Measurements from ENCODE around the gene SERPINC1. TPM values are rescaled to one million over a fixed set of nuclear protein-coding genes. Genes with fewer than 3 reads are reported as not detected.

The SERPINC1 gene
- total and polyA plus RNA-seq, 2 of the 13 experiments (the other 11 are each of a cell fraction or from before 2014, with no cell fraction given), result 142 to 205 TPM

- in situ Hi-C loops (cut with HindIII; ENCODE audit: extremely low pct_ligation_motif_present, low pct_unique_long_range_greater_than_20kb), result no loop called here
- no peaks in the 10 kb centered on the region for H3K27me3 ChIP-seq (ENCODE audit: control insufficient read depth in 1 of 2, insufficient read depth in 2 of 2, low read length in 2 of 2)
- H3K79me2 ChIP-seq (ENCODE audit: insufficient read depth, low read length), result no peaks in the 10 kb centered on the region
- no peaks in the 10 kb centered on the region for H3K4me1 ChIP-seq (ENCODE audit: insufficient read depth, low read length)
- no peaks in the 10 kb centered on the region for H4K20me1 ChIP-seq (ENCODE audit: insufficient read depth, low read length)
- no peak for TF ChIP-seq CERS6 (CRISPR knock-in tag; IDR thresholded peaks at IDR 0.05)
- TF ChIP-seq GLI4 (CRISPR knock-in tag; IDR thresholded peaks at IDR 0.05; ENCODE audit: borderline replicate concordance), result no peak
- ChIA-PET POLR2A (interaction anchor here (2.7 kb wide), 1 partner anchor 10 kb away, joined by 7 read pairs; the partner anchor contains the start of gene ZBTB37), CTCF (ENCODE audit: low intra/inter-chr PET ratio, low total read pairs) (no interaction called here)
- no peak for DNase-seq (ENCODE audit: low spot score)
- ATAC-seq, result no peak
- no peak overlapping the region for H2AFZ ChIP-seq (ENCODE audit: low read length)
- BruUV-seq (replicated peaks), result no TSS peak
- H3K36me3 ChIP-seq (replicated peaks in 1 of 2; ENCODE audit: control insufficient read depth in 1 of 2, insufficient read depth in 2 of 2, low read length in 2 of 2), result peaks cover 0 to 20% of the 10 kb centered on the region in 2 experiments; a peak in 3 of 5 replicates
- H3K27ac ChIP-seq (ENCODE audit: extremely low read length, insufficient read depth, low read length), result no peak overlapping the region
- no peak overlapping the region for H3K4me2 ChIP-seq (ENCODE audit: low read depth, low read length)
- H3K4me3 ChIP-seq (replicated peaks in 1 of 3; ENCODE audit: insufficient read depth in 1 of 3, low read depth in 2 of 3, low read length in 3 of 3), result no peak overlapping the region
- no peaks in the 10 kb centered on the region for H3K9me3 ChIP-seq (ENCODE audit: low read length)
- intact Hi-C loops (cut with micrococcal nuclease; ENCODE audit: unreplicated experiment), result no loop called here
- no peak overlapping the region for H3K9ac ChIP-seq (ENCODE audit: insufficient read depth, low read depth, low read length)
- no peak for FAIRE-seq
Measured at GRCh38 chr1:173878251-173878650, 38.9 kb downstream of the SERPINC1 start.

GRCh38 chr1:173876732-173877131 lies 40.4 kb downstream of the SERPINC1 start:
- Histone ChIP-seq H3K79me2 (ENCODE audit: insufficient read depth, low read length) (no peaks in the 10 kb centered on the region), H3K4me2 (ENCODE audit: low read depth, low read length) (no peak overlapping the region), H3K4me3 (replicated peaks in 1 of 3; ENCODE audit: insufficient read depth in 1 of 3, low read depth in 2 of 3, low read length in 3 of 3) (no peak overlapping the region), H3K27ac (ENCODE audit: extremely low read length, insufficient read depth, low read length) (no peak overlapping the region), H3K36me3 (replicated peaks in 1 of 2; ENCODE audit: control insufficient read depth in 1 of 2, insufficient read depth in 2 of 2, low read length in 2 of 2) (peaks cover 0 to 22% of the 10 kb centered on the region in 2 experiments; a peak in 3 of 5 replicates), H2AFZ (ENCODE audit: low read length) (no peak overlapping the region), H3K9me3 (ENCODE audit: low read length) (no peaks in the 10 kb centered on the region), H3K27me3 (ENCODE audit: control insufficient read depth in 1 of 2, insufficient read depth in 2 of 2, low read length in 2 of 2) (no peaks in the 10 kb centered on the region), H3K4me1 (ENCODE audit: insufficient read depth, low read length) (no peaks in the 10 kb centered on the region), H4K20me1 (ENCODE audit: insufficient read depth, low read length) (no peaks in the 10 kb centered on the region), H3K9ac (ENCODE audit: insufficient read depth, low read depth, low read length) (no peak overlapping the region)
- ChIA-PET POLR2A (interaction anchor here (1.7 kb wide), 1 partner anchor 8 kb away, joined by 7 read pairs; the partner anchor contains the start of genes GAS5 and ZBTB37), CTCF (ENCODE audit: low intra/inter-chr PET ratio, low total read pairs) (no interaction called here)
- in situ Hi-C loops (cut with HindIII; ENCODE audit: extremely low pct_ligation_motif_present, low pct_unique_long_range_greater_than_20kb), result no loop called here
- FAIRE-seq (no peak), DNase-seq (ENCODE audit: low spot score) (no peak), ATAC-seq (no peak)
- no TSS peak for BruUV-seq (replicated peaks)
- no peak for TF ChIP-seq ZBTB39 (CRISPR knock-in tag; IDR thresholded peaks at IDR 0.05)
- intact Hi-C loops (cut with micrococcal nuclease; ENCODE audit: unreplicated experiment), result no loop called here
- WGBS (ENCODE audit: low lambda C conversion rate), result 97% methylated on average over 5 of the region's 5 CpGs

All from HepG2 (cell line).